ENCODE measurements around the gene KCNJ10.

The KCNJ10 gene

GRCh38 chr1:160064164-160064563 is 5.8 kb downstream of the KCNJ10 start (continued):
- TF ChIP-seq BCL6B (tag by site-specific recombination; IDR thresholded peaks at IDR 0.05) = no peak
- TF ChIP-seq KLF17 (tag by site-specific recombination; IDR thresholded peaks at IDR 0.05) = no peak
- no peak for TF ChIP-seq ZBTB10 (tag by site-specific recombination; IDR thresholded peaks at IDR 0.05)
- TF ChIP-seq ZBTB8A (tag by site-specific recombination; IDR thresholded peaks at IDR 0.05) = no peak
- TF ChIP-seq ZNF777 (tag by site-specific recombination; IDR thresholded peaks at IDR 0.05; ENCODE audit: borderline replicate concordance) = no peak
- TF ChIP-seq ZNF785 (tag by site-specific recombination; IDR thresholded peaks at IDR 0.05) = no peak
- no peak for TF ChIP-seq EGR2 (tag by site-specific recombination; IDR thresholded peaks at IDR 0.05; ENCODE audit: low read depth)
- no peak for TF ChIP-seq ZNF426 (tag by site-specific recombination; IDR thresholded peaks at IDR 0.05)

- no peak overlapping the region for H3K27ac ChIP-seq (ENCODE audit: extremely low read depth, low read depth, low read length)
- H3K4me3 ChIP-seq (ENCODE audit: low read depth, low read length) = no peak overlapping the region
- POLR2A ChIA-PET = no interaction called here
- TF ChIP-seq WT1 (tag by site-specific recombination; IDR thresholded peaks at IDR 0.05) = no peak
- no peak for TF ChIP-seq ZNF148 (tag by site-specific recombination; IDR thresholded peaks at IDR 0.05; ENCODE audit: borderline replicate concordance)
- TF ChIP-seq ZNF248 (tag by site-specific recombination; IDR thresholded peaks at IDR 0.05) = no peak
- TF ChIP-seq ZNF580 (tag by site-specific recombination; IDR thresholded peaks at IDR 0.05) = no peak
- no peak for TF ChIP-seq ZNF214 (tag by site-specific recombination; IDR thresholded peaks at IDR 0.05; ENCODE audit: borderline replicate concordance)
- no peak for TF ChIP-seq ZNF596 (tag by site-specific recombination; IDR thresholded peaks at IDR 0.05)
- TF ChIP-seq ZNF645 (tag by site-specific recombination; IDR thresholded peaks at IDR 0.05) = no peak
- no peak for TF ChIP-seq BCL11B (tag by site-specific recombination; IDR thresholded peaks at IDR 0.05; ENCODE audit: low read depth)
- no peak for TF ChIP-seq ZNF335 (tag by site-specific recombination; conservative IDR thresholded peaks at IDR 0.05)
- H3K4me1 ChIP-seq (ENCODE audit: control insufficient read depth, insufficient read depth, low read length) = no peaks in the 10 kb centered on the region
- H3K36me3 ChIP-seq (ENCODE audit: control insufficient read depth in 2 of 2, insufficient read depth in 1 of 2, low read length in 2 of 2) = no peaks in the 10 kb centered on the region
- no peaks in the 10 kb centered on the region for H3K9me3 ChIP-seq (ENCODE audit: control insufficient read depth, insufficient read depth, low read depth, low read length)
- CTCF ChIA-PET = interaction anchor here (1.3 to 3.8 kb wide), 4 partner anchors 13 to 23 kb away, joined by 3 to 16 read pairs (median 13); no protein-coding TSS in a partner anchor
Measured at GRCh38 chr1:160063176-160063575, 6.8 kb downstream of the KCNJ10 start.
